ENCODE measurements around the gene RAB31. TPM values are rescaled to one million over a fixed set of nuclear protein-coding genes. Genes with fewer than 3 reads are reported as not detected.

RAB31 gene
- total and polyA plus RNA-seq, 11 donors: 3.2 to 67.7 (median 12.8) TPM

DNA sequence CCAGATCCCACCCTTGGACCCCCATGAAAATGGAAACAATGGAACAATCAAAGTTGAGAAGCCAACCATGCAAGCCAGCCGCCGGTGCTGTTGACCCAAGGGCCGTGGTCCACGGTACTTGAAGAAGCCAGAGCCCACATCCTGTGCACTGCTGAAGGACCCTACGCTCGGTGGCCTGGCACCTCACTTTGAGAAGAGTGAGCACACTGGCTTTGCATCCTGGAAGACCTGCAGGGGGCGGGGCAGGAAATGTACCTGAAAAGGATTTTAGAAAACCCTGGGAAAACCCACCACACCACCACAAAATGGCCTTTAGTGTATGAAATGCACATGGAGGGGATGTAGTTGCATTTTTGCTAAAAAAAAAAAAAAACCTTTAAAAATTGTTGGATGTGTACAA lies 151.1 kb downstream of the RAB31 start:
- Histone ChIP-seq H3K36me3 (peaks cover 0 to 21% (median 9%) of the 10 kb centered on the region in 9 donors), H3K27ac (no peak overlapping the region), H3K4me3 (no peak overlapping the region), H3K9me3 (no peaks in the 10 kb centered on the region), H3K4me1 (peaks cover 0 to 9% (median 0%) of the 10 kb centered on the region in 12 donors), H3K27me3 (no peaks in the 10 kb centered on the region)
- intact Hi-C loops (cut with DNase I): loop anchor here in 1 of 10 donors (5.0 kb wide), 1 partner anchor 52 kb away; no protein-coding TSS in a partner anchor
- ATAC-seq: no peak
- TF ChIP-seq POLR2A (IDR thresholded peaks at IDR 0.05) (no peak), CTCF (IDR thresholded peaks at IDR 0.05) (no peak)
- no peak for DNase-seq
- WGBS, 4 donors: 92 to 99% (median 96%) methylated on average over 7 of the region's 7 CpGs

DNA sequence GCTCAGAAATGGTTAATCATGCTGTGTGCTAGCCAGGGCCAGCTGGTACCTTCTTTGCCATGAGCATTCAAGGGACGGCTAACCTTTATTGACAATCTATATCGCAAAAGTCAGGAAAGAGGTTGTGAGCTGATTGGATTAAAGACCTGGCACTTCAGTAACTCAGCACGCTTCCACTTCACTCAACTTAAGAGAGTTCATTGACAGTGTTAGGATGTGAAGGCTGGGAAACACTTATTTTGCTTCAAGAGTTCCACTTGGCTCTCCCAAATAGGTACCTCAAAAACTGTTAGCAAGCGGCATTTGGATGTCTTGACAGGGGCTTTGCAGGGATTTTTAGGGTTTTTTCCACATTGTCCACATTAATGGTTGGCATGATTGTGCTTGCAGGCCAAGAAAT lies 152.6 kb downstream of the RAB31 start:
- no peaks in the 10 kb centered on the region for H3K27me3 ChIP-seq
- DNase-seq (no peak), ATAC-seq (no peak)
- H3K4me1 ChIP-seq: peaks cover 0 to 9% (median 0%) of the 10 kb centered on the region in 12 donors
- intact Hi-C loops (cut with DNase I): no loop called here
- H3K9me3 ChIP-seq: peaks cover 0 to 7% (median 4%) of the 10 kb centered on the region in 12 donors
- TF ChIP-seq CTCF (IDR thresholded peaks at IDR 0.05) (no peak), POLR2A (IDR thresholded peaks at IDR 0.05) (no peak)
- WGBS, 4 donors: 47 to 74% (median 50%) methylated on average over 4 of the region's 4 CpGs
- H3K36me3 ChIP-seq: peaks cover 0 to 21% (median 9%) of the 10 kb centered on the region in 9 donors
- no peak overlapping the region for H3K27ac ChIP-seq
- H3K4me3 ChIP-seq: no peak overlapping the region

- Histone ChIP-seq H3K27ac (no peak overlapping the region), H3K36me3 (peaks cover 0 to 21% (median 9%) of the 10 kb centered on the region in 9 donors), H3K4me1 (peaks cover 0 to 9% (median 0%) of the 10 kb centered on the region in 12 donors), H3K4me3 (no peak overlapping the region), H3K27me3 (no peaks in the 10 kb centered on the region), H3K9me3 (peaks cover 0 to 11% (median 7%) of the 10 kb centered on the region in 12 donors)
- TF ChIP-seq CTCF (IDR thresholded peaks at IDR 0.05) (no peak), POLR2A (IDR thresholded peaks at IDR 0.05) (no peak)
- DNase-seq: no peak
- ATAC-seq: no peak
- intact Hi-C loops (cut with DNase I): no loop called here
Measured at GRCh38 chr18:9861157-9861556, 153.1 kb downstream of the RAB31 start.

DNA sequence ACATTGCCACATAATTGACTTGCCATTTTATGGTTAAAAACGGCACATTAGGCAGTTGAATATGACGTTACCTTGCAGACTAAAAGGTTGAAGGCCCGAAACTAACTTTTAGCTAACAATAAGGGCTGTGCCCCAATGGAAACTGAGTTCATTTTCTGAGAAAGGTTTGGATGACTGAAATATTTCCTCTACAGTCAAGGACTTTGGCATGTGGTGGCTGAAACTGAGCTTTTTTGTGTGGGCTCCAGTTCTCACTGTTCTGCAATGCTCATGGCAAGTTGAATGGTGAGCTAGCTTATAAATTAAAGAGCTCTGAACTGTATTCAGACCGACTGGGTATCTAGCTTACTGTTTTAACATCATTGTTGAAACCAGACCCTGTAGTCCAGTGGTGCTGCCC lies 153.8 kb downstream of the RAB31 start:
- DNase-seq: no peak
- no peak for ATAC-seq
- 83 to 93% (median 87%) methylated on average over 4 of the region's 4 CpGs for WGBS, 4 donors
- H3K36me3 ChIP-seq: peaks cover 0 to 21% (median 9%) of the 10 kb centered on the region in 9 donors
- TF ChIP-seq CTCF (IDR thresholded peaks at IDR 0.05) (no peak), POLR2A (IDR thresholded peaks at IDR 0.05) (no peak)
- H3K27me3 ChIP-seq: no peaks in the 10 kb centered on the region
- peaks cover 0 to 16% (median 8%) of the 10 kb centered on the region in 12 donors for H3K9me3 ChIP-seq
- no peak overlapping the region for H3K27ac ChIP-seq
- intact Hi-C loops (cut with DNase I): no loop called here
- peaks cover 0 to 9% (median 0%) of the 10 kb centered on the region in 12 donors for H3K4me1 ChIP-seq
- H3K4me3 ChIP-seq: no peak overlapping the region
